DMS 273 (cell line): Measurements from ENCODE around the gene GNL3.

Experiments
- DNase-seq: peaks from one replicate; lab custom pipeline; 2025; ENCODE audit not compliant: unreplicated experiment; lab: John Stamatoyannopoulos, UW

GNL3 gene

GRCh38 chr3:52688266-52688665, 2.4 kb downstream of the GNL3 start:
- no peak for DNase-seq

DNA sequence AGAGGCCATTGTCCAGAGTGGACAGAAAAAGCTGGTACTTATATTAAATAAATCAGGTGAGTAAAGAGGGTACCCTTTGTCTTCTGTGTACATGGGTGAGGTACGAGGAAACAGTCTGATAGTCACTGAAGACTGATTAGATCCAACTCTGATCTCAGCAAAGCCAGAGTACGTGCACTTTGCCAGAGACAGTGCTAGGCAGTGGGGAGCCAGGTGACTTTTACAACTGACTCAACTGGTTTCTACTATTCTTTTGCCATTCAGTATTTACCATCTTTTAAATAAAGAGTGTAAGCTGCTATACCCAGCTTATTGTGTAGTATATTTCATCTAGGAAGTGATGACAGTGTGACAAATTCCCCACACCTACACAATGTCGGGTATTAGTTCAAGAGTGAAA, 3.3 kb downstream of the GNL3 start:
- DNase-seq, result no peak

DNA sequence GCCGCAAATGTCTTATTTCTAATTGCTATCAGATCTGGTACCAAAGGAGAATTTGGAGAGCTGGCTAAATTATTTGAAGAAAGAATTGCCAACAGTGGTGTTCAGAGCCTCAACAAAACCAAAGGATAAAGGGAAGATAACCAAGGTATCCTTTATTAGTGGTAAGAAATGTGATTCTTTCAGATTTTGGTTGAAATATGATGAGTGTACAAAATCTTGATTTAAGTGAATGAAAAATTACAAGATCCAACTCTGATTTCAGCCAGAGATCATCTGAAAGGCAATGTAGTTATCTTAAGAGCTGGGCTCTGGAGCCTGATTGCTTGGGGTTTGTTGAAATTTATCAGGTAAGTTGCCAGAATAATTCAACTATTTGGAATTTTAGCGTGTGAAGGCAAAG, 4.7 kb downstream of the GNL3 start:
- DNase-seq, result no peak

- DNase-seq, result no peak
These were observed 7.2 kb downstream of the GNL3 start for GRCh38 chr3:52693071-52693470.

GRCh38 chr3:52694528-52695189, 8.8 kb downstream of the GNL3 start:
- DNase-seq, result no peak

DNA sequence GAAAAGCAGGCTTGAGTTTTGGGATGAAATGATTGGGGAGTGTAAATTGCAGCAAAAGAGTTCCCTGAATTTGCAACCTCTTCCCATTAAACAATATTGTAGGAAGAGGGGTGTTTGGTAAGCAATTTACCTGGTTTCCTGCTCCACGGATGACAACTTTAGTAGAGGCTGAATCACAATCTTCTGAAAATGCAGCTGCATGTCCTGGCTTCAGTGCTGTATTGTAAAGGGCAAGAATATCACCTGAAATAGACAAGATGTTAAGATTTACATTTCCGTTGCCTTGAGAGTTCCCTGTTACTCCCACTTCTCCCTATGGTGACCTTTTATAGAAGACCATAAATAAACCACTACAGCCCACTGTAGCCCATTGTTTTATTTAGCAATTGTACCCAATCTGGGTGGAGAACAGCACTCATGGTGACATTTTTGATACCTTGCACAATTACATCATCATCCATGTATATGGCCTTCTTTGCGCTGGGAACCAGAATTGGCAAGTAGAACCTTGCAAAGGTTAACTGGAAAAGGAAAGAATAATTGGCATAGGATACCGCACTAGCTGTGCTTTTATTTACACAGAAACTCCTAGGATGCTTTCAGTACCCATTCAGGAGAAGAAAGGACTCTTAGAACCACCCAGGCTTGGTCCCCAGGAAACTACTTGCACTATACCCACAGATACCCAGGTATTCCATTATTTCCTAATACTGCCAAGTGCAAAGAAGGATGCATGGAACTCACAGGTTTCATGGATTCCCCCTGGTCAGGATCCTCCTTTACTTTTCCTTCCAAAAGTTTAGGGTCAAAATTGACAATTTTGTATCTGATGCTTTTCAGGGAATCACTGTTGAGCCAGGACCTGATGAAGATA, 10.2 kb downstream of the GNL3 start:
- DNase-seq, result peak; percentile 19

DNA sequence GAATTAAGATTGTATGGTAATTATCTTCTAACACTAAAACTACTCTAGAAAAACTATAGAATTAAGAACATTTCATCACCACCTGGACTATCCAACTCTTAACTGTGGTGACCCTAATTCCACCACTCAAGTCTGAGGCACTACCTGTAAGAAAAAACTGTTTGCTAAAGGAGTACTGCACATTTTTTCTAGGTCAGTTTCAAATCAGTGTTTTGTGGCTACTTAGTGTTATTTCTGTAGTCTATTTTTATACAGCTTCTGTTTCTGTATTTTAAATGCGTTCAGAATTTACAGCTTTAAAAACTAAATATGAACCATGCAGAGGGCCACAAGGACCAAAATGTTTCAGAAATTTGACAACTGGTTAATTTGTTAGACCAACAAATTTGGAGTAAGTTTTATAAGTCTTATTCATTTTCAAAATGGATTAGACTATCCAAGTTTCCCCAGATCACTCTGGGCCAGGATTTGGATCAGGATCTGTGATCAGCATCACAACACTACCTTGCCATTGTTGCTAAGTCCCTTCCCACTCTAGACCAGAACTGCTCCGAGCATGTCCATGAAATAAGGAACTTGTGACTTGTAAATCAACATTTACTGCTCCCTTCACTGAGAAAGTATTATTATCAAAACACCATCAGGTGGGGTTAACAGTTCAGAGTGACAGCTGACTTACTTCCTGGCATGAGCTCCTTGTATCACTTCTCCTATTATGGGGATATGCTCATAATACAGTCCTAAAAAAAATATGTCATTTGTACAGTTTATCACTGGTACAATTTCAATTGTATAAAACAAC, 11.2 kb downstream of the GNL3 start:
- DNase-seq, result no peak

DNA sequence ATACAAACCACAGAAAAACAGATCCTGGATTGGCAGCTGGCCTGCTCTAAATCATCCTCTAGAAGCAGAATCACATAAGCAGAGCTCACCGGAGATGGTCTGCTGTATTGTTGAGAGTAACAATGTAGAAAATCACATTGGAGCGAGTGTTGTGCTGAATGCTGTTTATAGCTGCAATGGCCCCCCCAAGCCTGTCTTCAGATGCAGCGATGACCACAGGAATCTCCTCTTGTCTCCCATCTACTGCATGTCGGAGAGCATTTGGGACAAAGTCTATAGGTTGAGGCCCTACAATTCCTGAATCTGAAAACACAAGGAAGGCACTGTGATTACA, 11.8 kb downstream of the GNL3 start:
- no peak for DNase-seq

GRCh38 chr3:52703341-52703740, 17.5 kb downstream of the GNL3 start:
- DNase-seq, result no peak

- peak; percentile 57 for DNase-seq
These were observed 19.0 kb downstream of the GNL3 start for GRCh38 chr3:52704611-52705437.

DNA sequence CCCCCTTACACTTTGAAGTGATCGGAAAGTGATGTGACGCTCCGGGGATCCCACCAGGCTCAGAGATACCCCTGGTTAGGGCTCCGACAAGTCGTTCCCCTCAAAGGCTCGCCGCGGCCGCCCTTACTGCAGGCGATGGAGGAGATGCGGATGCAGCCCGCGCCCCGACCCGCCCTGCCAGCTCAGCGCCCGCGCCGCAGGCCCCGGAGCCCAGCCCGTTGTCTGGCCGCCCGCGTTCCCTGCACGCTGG, 19.5 kb downstream of the GNL3 start:
- DNase-seq, result no peak

DNA sequence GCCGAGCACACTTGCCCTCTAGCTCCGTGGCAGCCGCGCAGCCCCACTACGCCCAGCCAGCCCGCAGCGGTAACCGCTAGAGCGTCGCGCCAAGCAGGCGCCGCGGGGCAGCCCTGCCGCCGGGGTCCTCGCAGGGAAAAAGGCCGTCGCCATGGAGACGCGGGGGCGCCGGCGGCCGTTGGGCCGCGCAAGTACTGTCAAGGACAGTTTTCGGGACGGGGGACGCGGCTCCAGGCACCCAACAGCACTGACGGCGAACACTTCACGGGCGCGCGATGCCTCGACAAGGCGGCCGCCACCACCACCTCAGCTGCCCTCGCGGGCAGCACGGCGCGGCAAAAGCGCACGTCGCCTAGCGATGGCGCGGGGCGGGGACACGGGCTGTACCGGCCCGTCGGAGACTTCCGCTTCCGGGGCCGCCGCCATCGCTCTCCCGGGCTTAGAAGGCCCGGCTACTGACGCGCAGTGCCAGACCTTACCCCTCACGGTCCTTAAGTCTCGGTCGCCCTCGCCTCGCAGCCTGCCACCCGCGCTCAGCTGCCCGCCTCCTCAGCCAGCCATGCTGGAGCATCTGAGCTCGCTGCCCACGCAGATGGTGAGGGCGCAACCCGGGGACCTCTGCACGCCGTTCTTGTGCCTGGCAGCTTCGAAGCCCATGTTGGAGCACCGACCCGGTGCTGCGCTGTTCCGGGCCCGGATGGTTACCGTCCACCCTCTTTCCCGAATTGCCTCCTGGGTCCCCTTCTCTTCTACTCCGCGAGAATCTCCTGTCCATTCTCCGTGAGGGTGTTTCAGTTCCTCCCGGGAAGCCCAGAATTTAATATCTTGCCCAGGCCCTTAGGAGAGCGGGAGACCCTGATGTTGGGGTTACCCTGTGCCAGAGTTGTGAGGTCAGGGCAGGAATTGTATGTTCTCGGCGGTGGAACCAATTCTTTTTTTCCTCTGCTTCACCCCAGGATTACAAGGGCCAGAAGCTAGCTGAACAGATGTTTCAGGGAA, 20.2 kb downstream of the GNL3 start, which contains the start of the genes GLT8D1 and SPCS1:
Gene GLT8D1, minus strand, starts transcription at position 104 of the 999 bp plus-strand sequence. CDS start 5,331 bp downstream, outside the sequence.
Gene SPCS1, plus strand, starts transcription at position 419 of the 999 bp plus-strand sequence. Its CDS starts 141 bp downstream, at position 560.
- DNase-seq, result peak; percentile 91

GRCh38 chr3:52707585-52707984, 21.8 kb downstream of the GNL3 start:
- no peak for DNase-seq

- DNase-seq, result no peak
These were observed 24.7 kb downstream of the GNL3 start for GRCh38 chr3:52710512-52710911.

DNA sequence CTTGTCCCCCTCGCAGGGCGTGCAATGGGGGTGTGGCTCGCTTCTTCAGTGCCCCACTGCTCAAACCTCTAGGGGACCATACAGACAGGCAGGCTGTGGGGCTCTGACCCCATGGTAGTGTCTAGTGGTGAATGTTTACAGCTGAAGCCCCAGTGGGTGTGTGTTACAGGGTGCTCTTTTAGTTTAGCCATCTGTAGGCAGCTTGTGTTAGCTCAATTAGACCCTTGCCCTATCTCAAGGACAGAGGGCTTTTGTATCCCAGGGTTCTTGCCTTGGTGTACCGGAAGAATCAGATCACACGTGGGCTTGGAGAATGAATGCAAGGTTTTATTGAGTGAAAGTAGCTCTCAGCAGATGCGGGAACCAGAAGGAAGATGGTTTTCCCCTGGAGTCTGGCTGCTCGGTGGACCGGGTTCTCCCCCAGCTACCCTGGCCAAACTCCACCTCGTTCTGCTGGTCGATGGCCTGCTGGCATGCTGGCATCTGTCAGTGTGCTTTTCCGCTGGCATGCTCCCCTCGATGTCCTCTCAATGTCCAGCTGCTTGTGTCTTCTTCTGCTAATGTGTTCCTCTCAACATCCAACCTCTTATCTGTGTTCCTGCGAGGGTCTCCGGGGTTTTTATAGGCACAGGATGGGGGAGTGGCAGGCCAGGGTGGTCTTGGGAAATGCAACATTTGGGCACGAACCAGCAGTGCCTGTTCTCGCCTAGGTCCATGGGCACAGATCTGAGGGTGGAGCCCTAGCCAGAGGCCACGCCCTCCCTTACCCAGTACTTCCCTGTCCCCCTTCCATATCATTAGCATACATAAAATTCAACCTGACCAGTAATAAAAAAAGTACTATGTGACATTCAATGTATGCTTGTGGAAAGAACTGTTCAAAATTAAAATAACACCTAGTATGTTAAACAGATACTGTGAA, 26.7 kb downstream of the GNL3 start:
- no peak for DNase-seq

GRCh38 chr3:52714335-52715302, 28.8 kb downstream of the GNL3 start:
- DNase-seq, result no peak

GRCh38 chr3:52715714-52716305, 30.0 kb downstream of the GNL3 start:
- no peak for DNase-seq
